Urinary bladder (tissue), 4 donors: ENCODE results near the gene LCN9. TPM values are rescaled to one million over a fixed set of nuclear protein-coding genes. Genes with fewer than 3 reads are reported as not detected.

ENCODE experiments used
- DNase-seq: peaks from one replicate; pipeline ENCODE4 v3.0.0-alpha.2; 2015; ENCODE audit errors: extremely low spot score
- H3K27ac ChIP-seq: one replicate; pipeline ENCODE4 v1.5.1; 2013; ENCODE audit warnings: low read depth, mild to moderate bottlenecking, moderate library complexity
- H3K36me3 ChIP-seq: one replicate; pipeline ENCODE4 v1.6.1; 2013; ENCODE audit warnings: mild to moderate bottlenecking, moderate library complexity; ENCODE audit not compliant: insufficient read depth
- H3K4me1 ChIP-seq: one replicate; pipeline ENCODE4 v1.6.1; 2013; ENCODE audit warnings: mild to moderate bottlenecking, moderate library complexity; ENCODE audit not compliant: insufficient read depth
- H3K4me3 ChIP-seq: one replicate; pipeline ENCODE4 v1.5.1; 2013; ENCODE audit warnings: low read depth, low read length
- WGBS: extraction: QIAGEN DNeasy Blood & Tissue Kit; methylation state at CpG from one replicate; pipeline ENCODE4 v1.1.7; 2013; 5-methylcytosine and 5-hydroxymethylcytosine counted together
- polyA plus RNA-seq: library from polyadenylated mRNA; stranded (reverse); fragments of 200-250 nt; gene quantifications from one replicate; pipeline ENCODE4 v1.2.3, GENCODE V29; 2013
- total RNA-seq: library from RNA; depleted of rRNA; stranded (reverse); fragments of >200 nt; gene quantifications from one replicate; pipeline ENCODE4 v1.2.3, GENCODE V29; 2014
- donor health status: healthy with polysubstance abuse.
- donor health status: healthy.

Gene LCN9
- total and polyA plus RNA-seq, 2 donors, result not detected

GRCh38 chr9:135701959-135702721, 39.0 kb downstream of the LCN9 start, which contains the start of gene KCNT1:
Gene KCNT1, plus strand, starts transcription at chr9:135702185. Its CDS starts 74 bp downstream, at chr9:135702259.
- no peak for DNase-seq
- Histone ChIP-seq H3K36me3 (no peaks in the 10 kb centered on the region), H3K4me1 (no peaks in the 10 kb centered on the region), H3K27ac (no peak within 1 kb of the TSS), H3K4me3 (no peak within 1 kb of the TSS)
- 13% methylated on average over 66 of the region's 66 CpGs for WGBS

DNA sequence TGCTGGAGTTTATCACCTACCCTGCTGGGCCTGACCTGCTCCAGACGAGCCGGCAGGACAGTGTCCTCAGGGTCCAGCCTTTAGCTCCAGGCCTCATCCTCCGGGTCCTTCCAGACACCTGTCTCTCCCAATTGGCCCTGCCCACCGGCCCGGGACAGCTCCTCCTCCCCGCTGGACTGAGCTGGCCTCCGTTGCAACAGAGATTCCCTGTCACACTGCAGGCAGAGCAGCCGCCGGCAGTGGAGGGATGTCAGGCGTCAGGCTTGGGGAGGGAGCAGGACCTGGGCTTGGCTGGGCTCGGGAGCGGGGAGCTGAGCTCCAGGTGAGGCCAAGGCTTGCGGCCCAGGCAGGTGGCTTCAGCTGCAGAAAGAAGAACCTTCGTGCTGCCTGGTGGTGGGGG, 40.6 kb downstream of the LCN9 start:
- Histone ChIP-seq H3K4me1 (no peaks in the 10 kb centered on the region), H3K27ac (no peak overlapping the region), H3K36me3 (no peaks in the 10 kb centered on the region), H3K4me3 (no peak overlapping the region)
- 40% methylated on average over 14 of the region's 14 CpGs for WGBS
- no peak for DNase-seq

GRCh38 chr9:135704483-135704882, 41.4 kb downstream of the LCN9 start:
- no peaks in the 10 kb centered on the region for H3K36me3 ChIP-seq
- no peaks in the 10 kb centered on the region for H3K4me1 ChIP-seq
- no peak overlapping the region for H3K4me3 ChIP-seq
- WGBS, result 54% methylated on average over 5 of the region's 5 CpGs
- H3K27ac ChIP-seq, result no peak overlapping the region
- no peak for DNase-seq

- no peak for DNase-seq
- Histone ChIP-seq H3K27ac (no peak overlapping the region), H3K4me3 (no peak overlapping the region), H3K36me3 (no peaks in the 10 kb centered on the region), H3K4me1 (no peaks in the 10 kb centered on the region)
- 72% methylated on average over 14 of the region's 14 CpGs for WGBS
These were observed 42.3 kb downstream of the LCN9 start for GRCh38 chr9:135705376-135705775.

GRCh38 chr9:135706288-135706687, 43.2 kb downstream of the LCN9 start:
- WGBS, result 84% methylated on average over 9 of the region's 9 CpGs
- Histone ChIP-seq H3K27ac (no peak overlapping the region), H3K36me3 (no peaks in the 10 kb centered on the region), H3K4me1 (no peaks in the 10 kb centered on the region), H3K4me3 (no peak overlapping the region)
- DNase-seq, result no peak

- no peak overlapping the region for H3K27ac ChIP-seq
- DNase-seq, result no peak
- 45% methylated on average over 23 of the region's 23 CpGs for WGBS
- no peaks in the 10 kb centered on the region for H3K36me3 ChIP-seq
- no peaks in the 10 kb centered on the region for H3K4me1 ChIP-seq
- no peak overlapping the region for H3K4me3 ChIP-seq
These were observed 44.4 kb downstream of the LCN9 start for GRCh38 chr9:135707252-135708138.

DNA sequence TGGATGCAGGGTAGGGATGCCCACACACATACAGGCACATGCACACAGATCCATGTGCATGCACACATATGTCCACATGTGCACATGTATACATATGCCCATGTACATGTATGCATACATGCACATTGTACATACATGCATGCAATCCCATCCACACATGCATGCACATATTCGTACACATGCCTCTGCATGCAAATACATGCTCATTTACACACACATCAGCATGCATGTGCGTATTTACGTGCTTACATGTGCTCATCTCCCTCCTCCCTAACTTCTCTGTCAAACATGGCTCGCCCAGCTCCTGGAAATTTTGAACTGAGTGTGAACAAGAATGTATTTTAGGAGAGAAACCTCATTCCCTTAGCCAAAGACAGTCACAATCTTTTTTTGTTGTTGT, 45.1 kb downstream of the LCN9 start:
- DNase-seq, result no peak
- Histone ChIP-seq H3K4me3 (no peak overlapping the region), H3K36me3 (no peaks in the 10 kb centered on the region), H3K27ac (no peak overlapping the region), H3K4me1 (no peaks in the 10 kb centered on the region)
- WGBS, result 86% methylated on average over 4 of the region's 4 CpGs

- H3K4me3 ChIP-seq, result no peak overlapping the region
- no peaks in the 10 kb centered on the region for H3K4me1 ChIP-seq
- H3K36me3 ChIP-seq, result no peaks in the 10 kb centered on the region
- DNase-seq, result no peak
- no peak overlapping the region for H3K27ac ChIP-seq
- 84% methylated on average over 12 of the region's 12 CpGs for WGBS
These were observed 48.3 kb downstream of the LCN9 start for GRCh38 chr9:135711391-135711790.

DNA sequence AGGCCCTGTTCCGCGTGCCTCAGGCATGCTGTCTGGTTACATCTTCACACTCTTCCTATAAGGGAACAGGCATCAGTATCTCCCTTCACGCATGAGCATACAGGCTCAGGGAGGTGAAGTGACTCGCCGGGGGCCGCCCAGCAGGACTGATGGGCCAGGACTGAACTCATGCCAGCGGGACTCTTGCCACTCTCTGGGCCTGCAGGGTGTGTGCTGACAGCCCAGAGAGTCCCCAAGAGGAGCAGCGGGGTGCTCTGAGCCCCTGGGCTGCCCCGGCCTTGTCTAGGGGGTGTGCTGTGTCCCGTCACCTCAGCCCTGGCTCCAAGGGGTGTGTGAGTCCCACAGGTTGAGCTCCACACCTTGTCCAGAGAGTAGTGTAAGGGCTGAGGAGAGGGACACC, 48.8 kb downstream of the LCN9 start:
- no peak for DNase-seq
- Histone ChIP-seq H3K4me3 (no peak overlapping the region), H3K4me1 (no peaks in the 10 kb centered on the region), H3K27ac (no peak overlapping the region), H3K36me3 (no peaks in the 10 kb centered on the region)
- 75% methylated on average over 10 of the region's 10 CpGs for WGBS

- no peak overlapping the region for H3K4me3 ChIP-seq
- 35% methylated on average over 16 of the region's 16 CpGs for WGBS
- H3K4me1 ChIP-seq, result no peaks in the 10 kb centered on the region
- H3K36me3 ChIP-seq, result no peaks in the 10 kb centered on the region
- no peak overlapping the region for H3K27ac ChIP-seq
- DNase-seq, result no peak
These were observed 49.6 kb downstream of the LCN9 start for GRCh38 chr9:135712613-135713295.

DNA sequence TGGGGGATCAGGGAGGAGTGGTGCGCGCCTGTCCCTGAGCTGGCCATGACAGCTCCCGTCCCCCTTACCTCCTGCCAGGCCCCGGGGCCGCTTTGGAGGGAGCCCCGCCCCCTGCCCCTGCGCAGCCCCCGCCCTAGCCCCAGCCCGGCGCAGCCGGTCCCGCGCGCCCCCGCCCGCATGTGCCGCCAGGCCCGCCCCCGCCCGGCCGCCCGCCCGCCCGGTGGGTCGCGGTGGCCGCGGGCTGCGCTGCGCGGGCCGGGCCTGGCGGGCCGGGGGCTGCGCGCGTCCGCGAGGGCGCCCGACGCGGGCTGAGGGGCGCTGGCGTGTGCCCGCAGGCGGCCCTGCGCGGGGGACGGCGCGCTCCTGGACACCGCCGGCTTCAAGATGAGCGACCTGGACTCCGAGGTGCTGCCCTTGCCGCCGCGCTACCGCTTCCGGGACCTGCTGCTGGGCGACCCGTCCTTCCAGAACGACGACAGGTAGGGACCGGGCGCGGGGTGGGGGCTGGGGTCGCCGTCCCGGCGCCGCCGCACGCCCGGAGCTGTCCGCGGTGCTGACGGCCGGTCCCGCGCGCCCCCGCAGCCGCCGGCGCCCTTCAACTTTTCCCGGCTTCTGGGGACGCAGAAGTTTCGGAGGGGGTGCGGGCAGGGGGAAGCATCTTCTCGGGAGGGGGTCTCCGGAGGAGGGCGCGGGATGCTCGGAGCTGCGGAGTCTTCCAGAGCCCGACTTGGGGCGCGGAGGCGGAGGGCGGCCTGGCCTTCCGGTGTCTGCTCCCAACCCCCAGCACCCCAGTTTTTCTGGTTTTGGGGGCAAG, 51.3 kb downstream of the LCN9 start:
- DNase-seq, result no peak
- H3K4me3 ChIP-seq, result no peak overlapping the region
- H3K27ac ChIP-seq, result no peak overlapping the region
- H3K36me3 ChIP-seq, result no peaks in the 10 kb centered on the region
- H3K4me1 ChIP-seq, result no peaks in the 10 kb centered on the region
- 2% methylated on average over 103 of the region's 103 CpGs for whole genome bisulfite sequencing

DNA sequence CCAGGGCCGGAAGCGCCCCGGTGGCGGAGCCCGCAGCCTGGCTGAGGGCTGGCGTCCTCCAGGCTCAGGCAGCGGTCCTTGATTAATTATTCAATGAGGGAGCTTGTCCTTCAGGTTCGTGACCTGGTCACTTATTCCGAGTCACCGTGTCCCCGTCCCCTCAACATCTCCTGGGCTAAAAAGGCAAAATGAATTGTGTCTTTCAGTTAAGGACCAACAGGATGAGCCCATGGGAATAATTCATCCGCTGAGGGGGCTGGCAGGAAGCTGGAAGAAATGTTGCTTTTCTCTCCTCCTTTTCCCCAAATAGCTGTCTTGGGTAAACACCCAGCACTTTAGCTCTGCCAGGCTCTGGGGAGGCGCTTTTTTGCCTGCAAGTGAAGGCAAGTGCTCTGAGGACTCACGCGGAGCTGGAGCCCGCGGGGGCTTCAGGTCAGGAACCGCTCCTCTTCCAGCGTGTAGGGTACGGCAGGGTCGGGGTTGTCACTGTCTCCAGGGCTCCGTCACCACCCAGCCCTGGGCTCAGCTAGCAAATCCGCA, 52.0 kb downstream of the LCN9 start:
- 28% methylated on average over 23 of the region's 23 CpGs for WGBS
- no peak overlapping the region for H3K27ac ChIP-seq
- H3K4me3 ChIP-seq, result no peak overlapping the region
- H3K36me3 ChIP-seq, result no peaks in the 10 kb centered on the region
- no peaks in the 10 kb centered on the region for H3K4me1 ChIP-seq
- DNase-seq, result no peak

- Histone ChIP-seq H3K36me3 (no peaks in the 10 kb centered on the region), H3K4me3 (no peak overlapping the region), H3K27ac (no peak overlapping the region), H3K4me1 (no peaks in the 10 kb centered on the region)
- WGBS, result 81% methylated on average over 11 of the region's 11 CpGs
- no peak for DNase-seq
These were observed 52.9 kb downstream of the LCN9 start for GRCh38 chr9:135716045-135716444.
